HG02973 (cell line): Measurements from ENCODE around the gene TGFA.

Source experiments
- ATAC-seq: cut with Tn5 transposase; IDR thresholded peaks from one replicate; pipeline ENCODE4 v1.9.1; 2021; ENCODE audit warnings: moderate library complexity; ENCODE audit not compliant: unreplicated experiment

TGFA gene

GRCh38 chr2:70425682-70426301 lies 127.8 kb downstream of the TGFA start:
- no peak for ATAC-seq

DNA sequence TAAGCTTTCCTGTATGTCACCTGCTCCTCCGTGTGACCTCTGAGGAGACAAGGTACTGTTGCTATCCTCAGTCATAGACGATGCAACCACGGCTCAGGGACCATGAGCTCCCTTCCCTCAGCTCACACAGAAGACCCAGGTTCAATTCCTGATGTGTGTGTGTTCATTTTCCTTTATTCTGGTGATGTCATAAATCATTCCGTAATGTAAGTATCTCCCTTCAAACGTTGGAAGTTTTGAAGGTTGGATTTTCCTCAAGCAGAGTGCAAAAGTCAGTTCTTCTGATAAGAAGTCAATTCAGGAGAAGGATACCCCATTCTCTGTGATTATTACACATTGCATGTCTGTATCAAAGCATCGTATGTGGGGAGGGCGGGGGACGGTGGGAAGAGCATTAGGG lies 132.9 kb downstream of the TGFA start:
- no peak for ATAC-seq

- no peak for ATAC-seq
Observed at GRCh38 chr2:70420143-70420542, 133.5 kb downstream of the TGFA start.

DNA sequence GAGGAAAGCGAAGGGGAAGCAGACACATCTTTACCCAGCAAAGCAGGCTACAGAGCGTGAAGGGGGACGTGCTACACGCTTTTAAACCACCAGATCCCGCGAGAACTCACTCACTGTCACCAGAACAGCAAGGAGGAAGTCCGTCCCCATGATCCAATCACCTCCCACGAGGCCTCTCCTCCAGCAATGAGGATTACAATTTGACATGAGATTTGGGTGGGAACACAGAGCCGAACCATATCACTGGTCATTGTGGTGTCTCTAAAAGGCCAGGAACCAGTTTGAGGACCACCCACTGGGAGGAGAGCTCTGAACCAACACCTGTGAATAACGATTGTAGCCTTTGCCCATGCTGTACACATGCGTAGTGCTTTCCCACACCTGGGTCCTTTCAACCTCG lies 135.1 kb downstream of the TGFA start:
- no peak for ATAC-seq

GRCh38 chr2:70417011-70417410 lies 136.6 kb downstream of the TGFA start:
- no peak for ATAC-seq

GRCh38 chr2:70412294-70413070 lies 141.1 kb downstream of the TGFA start:
- no peak for ATAC-seq

- ATAC-seq = no peak
Observed at GRCh38 chr2:70411483-70412125, 142.0 kb downstream of the TGFA start.

GRCh38 chr2:70403267-70404053 lies 150.2 kb downstream of the TGFA start:
- no peak for ATAC-seq

DNA sequence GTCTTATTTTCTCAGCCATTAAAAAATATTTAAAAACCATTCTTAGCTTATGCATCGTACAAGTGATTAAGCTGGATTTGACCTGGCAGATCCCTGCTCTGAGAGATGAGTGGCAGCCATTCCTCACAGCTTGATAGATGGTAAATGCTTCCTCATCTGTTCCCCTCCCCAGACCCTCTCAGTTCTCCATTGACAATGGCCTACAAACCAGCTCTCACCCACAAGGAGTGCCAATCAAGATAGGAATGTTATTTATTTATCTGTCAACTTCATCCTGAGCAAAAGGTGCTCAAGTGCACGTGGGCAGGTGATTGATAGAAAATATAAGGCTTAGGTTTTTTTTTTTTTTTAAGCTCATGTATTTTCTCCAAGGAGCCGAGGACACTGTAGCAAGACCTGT lies 153.1 kb downstream of the TGFA start:
- no peak for ATAC-seq

DNA sequence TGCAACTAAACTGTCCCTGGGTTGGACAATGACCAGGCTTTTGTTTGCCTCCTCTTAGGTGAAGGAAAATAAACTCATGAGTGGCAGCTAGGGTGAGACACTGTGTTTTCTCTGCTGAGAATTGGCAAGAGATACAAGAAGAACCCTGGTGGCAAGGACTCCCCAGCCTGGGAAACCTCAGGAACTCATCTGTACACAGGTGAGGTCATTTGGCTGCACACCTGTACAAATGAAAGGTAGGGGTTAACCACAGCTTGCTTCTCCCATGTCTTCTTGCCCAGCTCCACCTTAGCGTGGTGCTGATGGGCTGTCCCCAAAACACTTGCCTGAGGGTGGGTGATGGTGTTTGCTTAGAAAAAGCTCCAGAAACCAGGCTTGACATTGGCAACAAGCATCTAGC lies 154.6 kb downstream of the TGFA start:
- ATAC-seq = no peak
